Right atrium auricular region (tissue), 2 donors: ENCODE data around the gene C4orf33. TPM values are rescaled to one million over a fixed set of nuclear protein-coding genes. Genes with fewer than 3 reads are reported as not detected.

Experiments
- DNase-seq: peaks from one replicate; pipeline ENCODE4 v3.0.0-alpha.2; 2019; ENCODE audit warnings: low spot score
- H3K27ac ChIP-seq, 2 donors: fragments of 200-600 bp; sonication (generic); 1 replicate in 1 of 2; 2 replicates in 1 of 2; pipeline ENCODE4 v1.5.1; 2016 to 2019
- H3K27me3 ChIP-seq, 2 donors: fragments of 200-600 bp; sonication (generic); one replicate each; pipeline versions ENCODE4 v1.5.1 to v1.6.0; 2017 to 2019
- H3K36me3 ChIP-seq: fragments of 200-600 bp; sonication (generic); one replicate; pipeline ENCODE4 v1.5.1; 2016
- H3K4me1 ChIP-seq, 2 donors: fragments of 200-600 bp; sonication (generic); one replicate each; pipeline versions ENCODE4 v1.5.1 to v1.6.0; 2017 to 2019
- H3K4me3 ChIP-seq, 2 donors: fragments of 200-600 bp; sonication (generic); 1 replicate in 1 of 2; 2 replicates in 1 of 2; pipeline ENCODE4 v1.5.1; 2017 to 2019; ENCODE audit warnings: mild to moderate bottlenecking in 1 of 2, moderate library complexity in 1 of 2
- H3K9me3 ChIP-seq, 2 donors: fragments of 200-600 bp; sonication (generic); one replicate each; pipeline ENCODE4 v1.5.1; 2019
- CTCF ChIP-seq, 2 donors: fragments of 200-600 bp; sonication (generic); IDR thresholded peaks; one replicate each; pipeline ENCODE4 v1.5.1; 2019; ENCODE audit warnings: antibody characterized with exemption in 2 of 2
- total RNA-seq, 2 donors: library from RNA; depleted of rRNA; stranded (reverse); fragments of >200 nt; gene quantifications; one replicate each; pipeline ENCODE4 v1.1.0, GENCODE V29; 2016

C4orf33 gene
- total RNA-seq, 2 donors from 2014 or later = 3.5 to 6.8 TPM

DNA sequence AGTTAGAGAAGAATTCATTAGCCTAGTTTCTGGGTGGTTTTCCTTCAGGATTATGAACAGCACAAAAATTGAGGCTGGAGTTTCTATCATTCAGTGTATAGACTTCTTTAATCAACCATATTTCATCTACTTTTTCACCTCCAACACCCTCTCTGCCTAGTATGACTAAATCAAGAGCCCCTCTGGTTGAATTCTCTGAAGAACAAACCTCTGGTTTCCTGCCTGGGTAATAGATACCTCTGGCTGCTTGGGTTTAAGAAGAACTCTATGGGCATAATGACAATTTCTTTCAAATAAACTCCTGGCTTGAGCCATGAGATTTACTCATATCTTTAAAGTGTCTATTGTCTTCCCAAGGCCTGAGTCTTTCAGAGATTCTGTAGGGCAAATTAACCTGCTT lies 66.5 kb downstream of the C4orf33 start:
- Histone ChIP-seq H3K36me3 (no peaks in the 10 kb centered on the region), H3K27ac (no peak overlapping the region), H3K4me1 (no peaks in the 10 kb centered on the region), H3K9me3 (no peaks in the 10 kb centered on the region), H3K27me3 (no peaks in the 10 kb centered on the region), H3K4me3 (no peak overlapping the region)
- no peak for TF ChIP-seq CTCF (IDR thresholded peaks at IDR 0.05)
- DNase-seq = no peak

DNA sequence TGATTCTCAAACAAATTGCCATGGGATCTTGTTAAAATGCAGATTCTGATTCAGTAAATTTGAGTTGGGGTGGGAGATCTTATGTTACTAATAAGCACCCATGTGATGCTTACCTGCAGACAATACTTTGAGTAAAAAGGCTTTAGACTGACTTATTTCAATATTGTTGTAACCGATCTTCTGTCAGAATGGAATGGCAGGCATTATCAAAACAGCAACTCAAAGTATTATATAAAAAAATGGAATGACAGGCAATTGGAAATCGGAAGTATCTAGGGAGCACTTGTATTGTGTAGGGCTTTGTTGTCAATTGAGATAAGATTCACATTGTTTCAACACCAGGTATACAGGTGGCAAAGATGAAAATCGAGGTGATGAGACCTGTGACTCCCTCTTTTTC lies 67.5 kb downstream of the C4orf33 start:
- Histone ChIP-seq H3K4me3 (no peak overlapping the region), H3K27ac (no peak overlapping the region), H3K4me1 (no peaks in the 10 kb centered on the region), H3K9me3 (no peaks in the 10 kb centered on the region), H3K36me3 (no peaks in the 10 kb centered on the region), H3K27me3 (no peaks in the 10 kb centered on the region)
- TF ChIP-seq CTCF (IDR thresholded peaks at IDR 0.05) = no peak
- no peak for DNase-seq

GRCh38 chr4:129164243-129164642 lies 68.3 kb downstream of the C4orf33 start:
- TF ChIP-seq CTCF (IDR thresholded peaks at IDR 0.05) = no peak
- no peak overlapping the region for H3K4me3 ChIP-seq

More at GRCh38 chr4:129164243-129164642, 68.3 kb downstream of the C4orf33 start:
- no peaks in the 10 kb centered on the region for H3K36me3 ChIP-seq
- H3K4me1 ChIP-seq = no peaks in the 10 kb centered on the region
- no peaks in the 10 kb centered on the region for H3K27me3 ChIP-seq
- H3K9me3 ChIP-seq = no peaks in the 10 kb centered on the region
- H3K27ac ChIP-seq = no peak overlapping the region
- no peak for DNase-seq

Other genes starting within 250 kb of the C4orf33 start
- gene SCLT1, start 2.6 kb upstream of the C4orf33 start, total RNA-seq = 1 to 10 TPM; 6.9 to 8.9 TPM